Stimulated activated CD8-positive, alpha-beta memory T cell treated with anti-CD3 and anti-CD28 coated beads, Interleukin-4, amount 100 ng/mL, for 48 hours (primary cell): ENCODE measurements around the gene SLC13A3.

Experiments
- DNase-seq: peaks from one replicate; pipeline ENCODE4 v3.0.0-alpha.2; 2020

SLC13A3 gene

DNA sequence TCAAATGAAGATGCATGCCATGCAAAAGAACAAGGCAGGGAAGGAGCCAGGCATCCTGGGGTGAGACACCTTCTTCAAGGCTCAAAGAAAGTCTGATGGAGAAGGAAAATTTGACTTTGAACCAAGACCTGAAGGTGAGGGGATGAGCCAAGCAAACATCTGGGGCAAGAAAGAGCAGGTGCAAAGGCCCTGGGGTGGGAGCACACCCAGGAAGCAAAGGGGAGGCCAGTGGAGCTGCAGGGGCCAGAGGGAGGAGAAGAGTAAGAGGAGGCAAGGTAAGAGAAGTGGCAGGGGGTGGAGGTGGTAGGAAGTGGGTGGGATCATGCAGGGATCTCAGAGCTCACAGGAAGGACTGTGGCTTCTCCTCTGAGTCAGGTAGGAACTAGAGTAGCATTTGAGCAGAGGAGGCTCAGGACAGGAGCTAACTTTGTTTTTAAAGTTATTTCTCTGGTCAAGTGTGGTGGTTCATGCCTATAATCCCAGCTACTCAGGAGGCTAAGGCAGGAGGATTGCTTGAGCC lies 49.6 kb downstream of the SLC13A3 start:
- DNase-seq: no peak

DNA sequence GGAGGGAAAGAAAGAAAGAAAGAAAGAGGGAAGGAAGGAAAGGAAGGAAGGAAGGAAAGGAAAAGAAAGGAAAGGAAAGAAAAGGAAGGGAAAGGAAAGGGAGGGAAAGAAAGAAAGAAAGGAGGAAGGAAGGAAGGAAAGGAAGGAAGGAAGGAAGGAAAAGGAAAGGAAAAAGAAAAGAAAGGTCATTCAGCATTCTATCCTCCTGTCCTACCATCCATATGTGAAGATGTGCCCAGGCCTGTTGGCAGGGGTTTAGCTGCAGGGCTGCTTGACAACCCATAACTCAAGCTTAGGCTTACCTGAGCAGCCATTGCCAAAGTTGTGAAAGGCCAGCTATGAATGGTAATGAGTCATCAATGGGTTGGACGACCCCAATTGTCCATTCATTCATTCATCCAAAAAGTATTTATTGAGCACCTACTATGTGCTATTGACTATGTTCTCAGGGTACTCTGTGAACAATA lies 50.9 kb downstream of the SLC13A3 start:
- DNase-seq: no peak

DNA sequence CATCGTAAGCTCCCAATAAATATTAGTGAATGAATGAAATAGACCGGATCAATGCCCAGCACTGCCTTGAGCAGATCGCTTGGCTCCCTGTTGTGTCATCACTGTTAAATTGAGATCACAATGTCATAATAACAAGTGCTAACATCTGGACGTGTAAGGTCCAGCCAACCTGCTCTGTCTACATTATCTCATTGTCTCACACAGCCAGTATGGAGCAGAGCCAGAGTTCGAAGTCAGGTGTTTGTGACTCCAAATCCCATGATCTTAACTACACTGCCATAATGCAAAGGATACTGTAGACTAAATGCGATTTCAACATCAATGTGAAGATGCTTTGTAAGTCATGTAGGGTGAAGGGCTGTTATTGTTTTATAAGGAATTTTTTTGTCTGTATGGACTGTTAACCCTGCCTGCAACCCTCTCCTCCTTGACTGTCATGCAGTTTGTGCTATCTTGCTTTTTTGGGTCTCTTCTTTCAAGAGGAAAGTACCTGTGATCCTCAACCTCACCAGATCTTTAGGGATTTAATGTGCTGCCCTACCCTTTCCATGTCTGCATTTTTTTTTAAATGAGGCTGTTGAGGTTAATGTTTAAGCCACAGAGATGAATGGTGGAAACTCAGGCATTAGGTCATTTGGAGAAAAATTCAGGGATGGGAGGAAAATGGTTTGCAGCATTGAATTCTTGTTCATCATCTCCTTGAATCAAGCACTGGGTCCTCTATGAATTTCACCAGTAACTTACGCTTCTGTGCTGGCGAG lies 51.9 kb downstream of the SLC13A3 start:
- no peak for DNase-seq

DNA sequence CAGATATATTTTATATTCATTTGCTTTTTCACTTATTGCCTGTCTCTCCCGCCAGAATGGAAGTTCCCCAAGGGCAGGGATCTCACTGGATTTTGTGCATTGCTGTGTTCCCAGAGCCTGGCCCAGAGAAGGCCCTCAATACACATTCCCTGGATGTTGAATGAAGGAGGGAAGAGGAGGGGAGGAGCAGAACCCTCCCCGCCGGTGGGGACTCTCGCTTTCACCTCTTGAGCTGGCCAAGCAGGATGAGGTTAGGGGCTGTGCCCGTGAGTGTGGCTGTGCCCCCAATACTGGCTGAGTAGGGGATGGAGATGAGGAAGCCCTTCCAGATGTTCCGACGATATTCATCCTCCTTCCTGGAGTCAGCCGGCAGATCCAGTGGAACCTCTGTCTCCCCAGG lies 55.3 kb downstream of the SLC13A3 start:
- DNase-seq: no peak

DNA sequence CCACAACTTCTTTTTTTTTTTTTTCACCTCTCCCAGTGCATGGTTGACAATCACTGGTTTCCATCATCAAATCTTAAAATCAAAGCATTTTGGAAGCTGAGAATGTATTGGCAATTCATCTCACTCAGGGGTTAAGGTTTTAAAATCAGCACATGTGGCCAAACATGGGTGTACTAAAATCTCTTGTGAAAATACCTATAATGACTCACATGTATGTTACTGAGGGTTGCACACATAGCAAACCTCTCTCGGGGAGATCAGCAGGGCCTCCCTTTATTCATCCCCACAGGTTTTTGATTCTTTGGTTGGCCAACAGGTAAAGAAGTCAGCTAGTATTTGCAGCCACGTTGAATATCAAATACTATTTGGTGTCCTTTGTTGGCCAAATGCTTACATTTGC lies 56.5 kb downstream of the SLC13A3 start:
- no peak for DNase-seq

DNA sequence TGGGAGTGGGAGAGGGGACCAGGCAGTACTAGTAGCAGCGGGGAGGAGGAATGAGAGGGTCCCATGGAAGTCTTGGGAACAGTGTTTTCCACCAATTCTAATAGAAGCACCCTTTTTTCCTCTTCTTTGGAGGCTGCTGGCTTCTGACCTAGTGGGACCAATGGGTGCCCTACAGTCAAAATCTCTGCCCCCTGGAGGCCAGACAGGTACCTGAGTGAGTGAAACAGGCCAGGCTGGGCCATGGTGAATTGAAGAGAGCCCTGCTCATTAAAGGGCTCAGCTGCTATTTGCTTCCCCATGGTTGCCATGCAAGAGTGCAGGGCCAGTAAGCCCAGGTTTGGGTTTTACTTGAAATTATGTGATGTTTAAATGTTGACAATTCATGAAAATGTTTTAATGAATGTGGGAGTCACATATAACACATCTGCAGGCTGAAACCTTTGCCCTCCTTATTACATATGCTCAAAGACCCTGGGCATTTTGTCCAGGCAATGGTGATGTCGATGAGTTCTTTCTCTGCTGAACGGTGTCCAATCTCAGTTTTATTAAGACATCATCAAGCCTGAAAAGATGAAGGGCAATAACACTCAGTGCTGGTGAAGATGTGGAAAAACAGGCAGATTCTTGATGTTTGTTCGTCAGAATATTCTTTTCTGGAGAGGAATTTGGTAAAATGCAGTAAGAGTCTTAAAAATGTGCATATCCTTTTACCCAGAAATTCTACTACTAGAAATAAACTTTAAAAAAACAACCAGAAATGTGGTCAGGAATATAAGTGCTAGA lies 58.5 kb downstream of the SLC13A3 start:
- DNase-seq: peak; percentile 40

DNA sequence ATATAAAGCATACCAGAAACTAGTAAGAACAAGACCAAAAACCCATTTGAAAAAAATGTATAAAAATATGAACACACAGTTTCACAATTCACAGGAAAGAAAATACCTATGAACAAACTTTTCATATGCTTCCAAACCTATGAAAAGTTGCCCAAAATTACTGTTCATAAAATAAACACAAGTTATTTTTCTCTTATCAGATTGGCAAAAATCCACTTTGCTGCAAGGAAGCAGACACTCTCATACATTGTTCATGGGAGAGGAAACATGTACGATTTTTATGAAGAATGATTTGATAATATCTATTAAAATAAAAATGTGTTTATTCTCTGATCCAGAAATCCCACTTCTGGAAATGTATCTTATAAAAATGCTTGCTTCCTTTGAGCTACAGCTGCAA lies 60.8 kb downstream of the SLC13A3 start:
- DNase-seq: no peak

DNA sequence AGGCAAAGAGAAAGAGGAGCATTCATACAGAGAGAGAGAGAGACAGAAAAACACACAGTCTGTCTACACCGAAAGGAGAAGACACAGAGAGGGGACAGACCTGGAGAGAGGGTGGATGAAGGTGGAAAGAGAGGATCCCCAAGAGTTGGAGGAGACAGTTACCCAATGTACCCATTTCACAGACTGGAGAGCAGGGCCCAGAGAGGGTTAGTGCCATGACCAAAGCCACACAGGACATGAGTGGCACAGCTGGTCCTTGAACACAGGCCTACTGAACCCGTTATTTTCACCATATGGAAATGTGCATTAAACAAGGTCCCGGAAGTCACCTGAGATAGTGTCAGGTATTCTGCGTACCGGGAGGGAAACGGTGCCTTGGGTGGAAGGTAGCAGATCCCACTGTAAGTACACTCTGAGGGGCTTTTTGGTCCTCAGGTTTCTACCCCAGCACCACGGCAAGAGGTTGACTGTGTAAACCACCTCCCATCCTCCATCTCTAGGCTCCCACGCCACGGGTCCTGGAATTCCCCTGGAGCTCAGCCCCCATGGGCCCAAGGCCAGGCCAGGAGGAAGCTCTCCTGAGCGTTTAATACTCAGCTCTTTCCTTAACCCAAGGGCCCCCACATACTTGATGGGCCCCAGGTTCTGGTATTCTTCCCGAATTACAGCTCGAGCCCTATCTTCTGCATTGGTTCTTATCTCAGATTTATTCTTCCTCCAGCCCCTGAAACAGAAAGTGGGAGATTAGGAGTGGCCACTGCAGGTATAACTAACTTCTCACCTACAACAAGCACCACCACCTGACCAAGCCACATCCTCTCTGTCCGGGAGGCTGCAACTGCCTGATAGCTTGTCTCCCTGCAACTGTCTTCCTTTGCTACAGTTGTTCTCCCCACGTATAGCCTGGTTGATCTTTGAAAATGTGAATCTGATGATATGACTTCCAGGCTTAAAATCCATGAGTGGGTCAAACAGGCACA lies 62.4 kb downstream of the SLC13A3 start:
- DNase-seq: no peak

DNA sequence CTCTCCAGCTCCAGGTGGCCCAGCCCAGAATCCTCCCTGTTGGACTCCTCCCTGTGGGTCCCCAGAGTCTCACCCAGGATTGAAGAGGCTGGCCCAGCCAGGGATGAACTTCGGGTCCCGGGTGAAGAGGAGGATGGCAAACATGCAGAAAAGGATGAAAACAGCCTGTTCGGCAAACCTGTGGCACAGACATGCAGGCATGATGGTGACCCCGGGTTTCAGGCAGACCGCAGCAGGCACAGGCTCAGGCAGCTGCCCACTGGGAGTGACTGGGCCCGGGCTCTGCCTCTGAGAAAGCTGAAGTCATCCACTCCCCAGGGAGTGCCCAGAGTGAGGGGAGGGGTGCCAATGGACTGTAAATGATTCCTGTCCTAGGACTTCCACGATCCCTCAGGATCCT lies 63.3 kb downstream of the SLC13A3 start:
- DNase-seq: no peak

DNA sequence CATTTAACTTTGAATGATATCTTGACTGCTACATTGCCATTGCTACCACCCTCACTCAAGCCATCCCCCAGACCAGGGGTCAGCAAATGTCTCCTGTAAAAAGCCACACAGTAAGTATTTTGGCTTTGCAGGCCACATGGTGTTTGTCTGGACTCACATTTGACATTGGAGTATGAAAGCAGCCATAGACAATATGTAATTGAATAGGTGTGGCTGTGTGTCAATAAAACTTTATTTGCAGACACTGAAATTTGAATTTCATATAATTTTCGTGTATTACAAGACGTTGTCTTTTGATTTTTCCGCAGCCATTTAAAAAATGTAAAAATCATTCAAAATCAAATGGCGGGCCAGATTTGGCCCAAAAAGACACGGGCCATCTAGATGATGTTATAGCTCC lies 64.5 kb downstream of the SLC13A3 start:
- DNase-seq: no peak

DNA sequence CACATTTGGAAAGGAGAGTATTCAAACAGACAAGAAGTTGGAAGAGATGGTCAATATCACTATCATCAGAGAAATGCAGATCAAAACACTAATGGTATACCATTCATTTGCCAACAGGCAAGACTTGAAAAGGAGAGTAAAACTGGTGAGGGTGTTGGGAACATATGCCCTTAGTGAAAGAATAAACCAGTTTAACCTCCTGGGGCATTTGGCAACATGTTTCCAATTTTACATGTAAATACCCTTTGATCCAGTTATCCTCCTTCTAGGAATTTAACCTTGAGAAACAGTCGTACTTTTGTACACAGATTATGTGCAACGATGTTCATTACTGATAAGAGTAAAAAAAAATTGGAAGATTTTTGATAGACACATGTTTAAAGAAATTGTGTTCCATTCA lies 66.8 kb downstream of the SLC13A3 start:
- DNase-seq: no peak

DNA sequence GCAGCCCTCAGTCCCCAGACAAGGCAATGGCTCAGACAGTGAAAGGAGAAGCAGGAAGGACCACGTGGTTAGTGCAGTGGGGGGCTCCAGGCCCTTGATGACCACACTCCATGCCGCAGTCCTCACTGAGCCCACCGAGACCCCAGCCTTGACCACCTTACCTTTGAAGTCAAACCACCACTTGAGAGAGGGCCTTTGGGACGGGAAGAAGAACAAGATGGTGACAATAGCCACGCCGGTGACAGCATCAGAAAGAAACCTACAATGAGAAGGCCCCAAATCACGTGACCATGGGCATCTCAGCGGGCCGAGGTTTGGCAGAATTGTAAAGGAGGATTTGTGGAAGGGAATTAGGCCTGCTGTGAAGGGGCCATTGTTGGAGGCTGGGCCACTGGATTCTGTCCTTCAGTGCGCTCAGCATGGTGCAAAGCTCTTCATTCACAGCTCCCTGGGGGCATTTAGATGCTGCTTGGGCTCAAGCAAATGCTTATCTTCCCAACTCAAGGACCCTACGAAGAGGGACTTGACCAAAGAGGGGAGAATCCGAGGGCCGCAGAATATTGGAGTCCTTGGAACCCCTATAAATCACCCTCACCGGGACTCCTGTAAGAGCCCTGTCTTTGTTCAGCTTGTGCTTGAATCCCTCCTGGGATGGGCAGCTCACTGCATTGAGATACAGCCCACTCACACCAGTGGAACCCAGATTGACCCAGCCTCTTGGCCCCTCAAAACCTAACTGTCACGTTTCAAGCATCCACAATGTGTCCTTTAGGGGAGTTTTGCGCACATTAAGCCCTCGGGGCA lies 67.6 kb downstream of the SLC13A3 start:
- DNase-seq: no peak

DNA sequence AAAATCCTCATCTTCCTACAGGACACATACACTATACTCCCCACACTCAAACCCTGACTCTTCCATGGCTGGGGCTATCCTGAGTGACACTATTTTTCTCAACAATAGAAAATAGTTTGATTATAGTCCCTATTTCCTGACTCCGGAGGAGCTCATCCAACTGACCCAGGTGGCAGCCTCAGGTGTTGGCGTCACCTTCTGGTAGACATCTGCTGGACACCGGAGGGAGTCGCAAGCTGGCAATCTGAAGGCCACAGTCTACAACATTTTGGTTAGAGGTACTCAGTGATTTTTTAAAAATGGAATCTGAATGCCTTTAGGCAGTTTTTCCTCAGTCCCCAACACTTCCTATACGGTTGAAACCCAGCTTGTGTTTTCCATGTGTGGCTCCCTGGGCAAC lies 68.6 kb downstream of the SLC13A3 start:
- no peak for DNase-seq

DNA sequence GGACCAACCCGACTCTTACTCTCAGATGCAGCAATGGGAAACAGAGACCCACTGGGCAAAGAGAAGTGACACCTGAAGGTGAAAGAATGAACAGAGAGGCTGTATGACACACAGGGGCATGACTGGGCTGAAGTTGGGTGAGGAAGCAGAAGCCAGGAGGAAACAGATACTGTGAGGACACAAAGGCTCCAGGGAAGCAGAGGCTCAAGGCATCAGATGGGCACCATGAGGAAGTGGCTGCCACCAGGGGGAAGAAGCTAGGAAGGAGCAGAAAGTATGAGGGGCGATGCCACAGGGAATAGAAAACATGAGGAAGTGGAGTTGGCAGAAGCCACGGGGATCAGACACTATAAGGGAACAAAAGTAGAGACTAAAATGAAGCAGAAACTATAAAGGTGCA lies 69.9 kb downstream of the SLC13A3 start:
- DNase-seq: no peak

DNA sequence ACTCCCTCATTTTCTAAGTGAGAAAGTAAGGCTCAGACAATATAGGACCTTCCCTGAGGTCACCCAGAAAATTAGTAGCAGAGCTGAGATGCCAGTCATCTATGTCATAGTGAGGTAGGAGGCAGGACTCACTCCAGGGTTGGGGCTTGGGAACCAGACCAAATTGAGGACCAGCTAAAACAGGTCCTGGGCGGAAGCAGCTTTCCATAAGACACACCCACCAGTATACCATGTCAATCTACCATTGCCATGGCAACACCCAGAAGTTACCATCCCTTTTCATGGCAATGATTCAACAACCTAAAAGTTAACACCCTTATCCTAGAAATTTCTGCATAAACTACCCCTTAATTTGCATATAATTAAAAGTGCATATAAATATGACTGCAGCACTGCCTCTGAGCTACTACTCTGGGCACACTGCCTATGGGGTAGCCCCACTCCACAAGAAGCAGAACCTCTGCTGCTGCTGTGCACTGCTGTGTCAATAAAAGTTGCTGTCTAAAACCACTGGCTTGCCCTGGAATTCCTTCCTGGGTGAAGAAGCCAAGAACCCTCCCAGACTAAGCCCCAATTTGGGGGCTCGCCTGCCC lies 70.5 kb downstream of the SLC13A3 start:
- no peak for DNase-seq

DNA sequence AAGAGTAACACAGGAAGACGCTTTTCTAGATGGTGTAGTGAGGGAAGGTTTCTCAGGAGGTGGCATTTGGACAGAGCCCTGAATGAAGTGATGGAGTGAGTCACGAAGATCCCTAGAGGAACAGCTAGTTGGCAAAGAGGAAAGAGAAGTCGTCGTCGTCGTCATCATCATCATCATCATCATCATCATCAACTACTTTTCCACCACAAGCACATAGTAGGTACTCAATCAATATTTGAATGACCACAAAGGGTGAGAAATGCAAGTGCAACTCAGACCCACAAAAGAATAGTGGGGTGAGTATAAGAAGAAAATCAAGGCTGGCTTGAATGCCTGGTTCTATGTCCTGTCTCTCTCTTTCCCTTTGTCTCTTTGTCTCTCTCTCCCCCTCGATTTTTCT lies 72.5 kb downstream of the SLC13A3 start:
- DNase-seq: no peak

DNA sequence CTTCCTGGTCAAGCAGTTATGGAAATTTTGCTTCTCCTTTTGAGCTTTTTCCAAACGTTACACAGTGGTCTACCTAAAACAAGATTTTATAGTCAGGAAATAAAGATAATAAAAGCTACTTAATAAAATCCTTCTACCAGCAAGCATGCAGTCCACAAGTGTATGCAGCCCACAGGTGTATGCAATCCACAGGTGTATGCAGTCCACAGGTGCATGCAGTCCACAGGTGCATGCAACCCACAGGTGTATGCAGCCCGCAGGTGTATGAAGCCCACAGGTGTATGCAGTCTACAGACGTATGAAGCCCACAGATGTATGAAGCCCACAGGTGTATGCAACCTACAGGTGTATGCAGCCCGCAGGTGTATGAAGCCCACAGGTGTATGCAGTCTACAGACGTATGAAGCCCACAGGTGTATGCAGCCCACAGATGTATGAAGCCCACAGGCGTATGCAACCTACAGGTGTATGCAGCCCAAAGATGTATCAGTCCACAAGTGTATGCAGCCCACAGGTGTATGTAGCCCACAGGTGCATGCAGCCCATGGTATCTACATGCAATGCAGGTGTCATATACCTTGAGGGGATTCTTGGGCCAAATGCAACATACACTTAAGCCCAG lies 74.4 kb downstream of the SLC13A3 start:
- DNase-seq: no peak

DNA sequence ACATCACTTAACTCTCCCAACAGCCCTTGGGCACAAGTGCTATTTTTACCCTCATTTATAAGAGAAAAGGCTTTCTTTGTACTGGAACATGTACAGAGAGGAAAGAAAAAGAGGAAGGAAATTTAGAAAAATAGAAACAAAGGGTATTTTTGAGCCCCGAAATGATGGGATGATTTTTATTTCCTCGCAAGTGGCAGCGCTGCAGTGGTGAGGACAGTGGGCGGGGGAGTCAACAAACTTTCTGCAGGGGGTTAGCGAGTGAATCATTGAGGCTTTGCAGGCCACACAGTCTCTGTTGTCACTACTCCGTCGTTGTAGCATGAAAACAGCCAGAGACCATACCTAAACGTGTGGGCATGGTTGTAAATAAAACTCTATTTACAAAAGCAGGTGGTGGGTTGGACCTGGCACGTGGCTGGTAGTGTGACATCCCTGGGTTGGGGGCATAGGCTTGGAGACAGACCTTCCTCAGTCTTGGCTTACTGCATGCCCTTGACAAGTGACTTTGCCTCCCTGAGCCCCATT lies 75.3 kb downstream of the SLC13A3 start:
- peak; percentile 44 for DNase-seq

DNA sequence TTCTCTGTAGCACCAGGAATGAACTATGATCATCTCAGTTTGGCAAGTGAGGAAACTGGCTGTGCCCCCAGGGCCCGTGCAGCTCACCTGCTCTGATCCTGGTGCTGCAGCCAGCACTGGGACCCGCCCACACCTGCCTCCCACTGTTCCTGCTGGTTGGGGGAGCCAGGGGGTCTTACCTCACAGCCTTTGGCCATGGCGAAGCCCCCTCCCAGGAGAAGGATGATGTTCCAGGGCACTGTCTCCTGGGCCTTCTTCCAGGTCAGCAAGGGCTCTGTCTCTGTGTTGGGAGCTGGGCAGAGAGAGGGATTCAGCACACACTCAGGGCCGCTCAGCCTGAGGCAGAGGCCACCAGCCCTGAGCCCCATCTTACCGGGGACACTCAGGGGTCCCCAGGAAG lies 75.9 kb downstream of the SLC13A3 start:
- DNase-seq: no peak

DNA sequence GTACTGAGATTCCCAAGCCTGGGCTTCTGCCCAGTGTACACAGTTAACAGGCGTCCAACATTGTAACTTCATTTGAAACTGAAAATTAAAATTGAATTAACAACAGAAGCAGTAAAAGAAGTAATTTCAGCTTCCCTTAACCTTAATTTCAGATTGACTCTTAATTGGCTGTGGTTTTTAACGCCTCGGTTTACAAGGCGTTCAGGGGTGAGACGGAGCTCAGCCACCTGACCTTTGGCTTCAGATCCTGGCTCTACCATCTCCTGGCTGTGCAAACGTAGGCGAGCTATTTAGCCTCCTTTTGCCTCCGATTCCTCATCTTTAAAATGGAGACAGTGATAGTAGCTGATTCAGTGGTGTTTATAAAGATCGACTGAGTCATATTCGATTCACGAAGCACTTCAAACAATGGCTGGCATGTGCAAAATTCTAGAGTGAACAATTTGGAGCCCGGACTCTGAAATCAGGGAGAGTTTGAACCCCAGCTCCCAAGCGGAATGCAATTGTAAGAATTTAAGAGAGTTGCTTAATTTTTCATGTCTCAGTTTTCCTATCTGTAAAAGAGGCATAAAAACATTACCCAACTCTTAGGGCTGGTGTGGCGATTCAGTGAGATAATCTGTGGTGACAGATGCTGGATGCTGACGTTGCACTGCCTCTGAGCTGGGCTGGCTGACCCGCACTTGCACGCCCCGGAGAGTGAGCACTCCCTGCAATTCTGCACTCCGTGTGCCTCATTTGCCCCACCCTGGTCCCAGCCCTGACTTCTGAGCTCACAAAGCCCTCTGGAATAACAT lies 77.3 kb downstream of the SLC13A3 start:
- DNase-seq: no peak
